Measurements from ENCODE around the gene GCM1. TPM values are rescaled to one million over a fixed set of nuclear protein-coding genes. Genes with fewer than 3 reads are reported as not detected.

The GCM1 gene
- total RNA-seq, 1 donor from 2014 or later, result not detected

DNA sequence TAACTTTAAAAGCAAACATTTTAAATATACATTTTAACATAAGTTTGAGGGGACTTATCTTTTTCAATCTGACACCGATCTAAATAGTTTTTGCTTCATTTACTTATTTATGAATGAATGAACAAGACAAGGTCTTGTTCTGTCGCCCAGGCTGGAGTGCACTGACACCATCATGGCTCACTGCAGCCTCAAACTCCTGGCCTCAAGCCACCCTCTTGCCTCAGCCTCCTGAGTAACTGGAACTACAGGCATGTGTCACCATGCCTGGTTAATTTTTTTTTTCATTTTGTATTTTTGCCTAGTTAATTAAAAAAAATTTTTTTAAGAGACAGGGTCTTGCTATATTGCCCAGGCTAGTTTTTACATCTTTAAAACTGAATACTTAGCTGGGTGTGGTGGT is 58.1 kb downstream of the GCM1 start:
- no peaks in the 10 kb centered on the region for H3K4me1 Mint-ChIP-seq (ENCODE audit: unreplicated experiment)
- H3K4me3 Mint-ChIP-seq (ENCODE audit: unreplicated experiment), result no peak overlapping the region
- TF ChIP-seq, protein P1, sequence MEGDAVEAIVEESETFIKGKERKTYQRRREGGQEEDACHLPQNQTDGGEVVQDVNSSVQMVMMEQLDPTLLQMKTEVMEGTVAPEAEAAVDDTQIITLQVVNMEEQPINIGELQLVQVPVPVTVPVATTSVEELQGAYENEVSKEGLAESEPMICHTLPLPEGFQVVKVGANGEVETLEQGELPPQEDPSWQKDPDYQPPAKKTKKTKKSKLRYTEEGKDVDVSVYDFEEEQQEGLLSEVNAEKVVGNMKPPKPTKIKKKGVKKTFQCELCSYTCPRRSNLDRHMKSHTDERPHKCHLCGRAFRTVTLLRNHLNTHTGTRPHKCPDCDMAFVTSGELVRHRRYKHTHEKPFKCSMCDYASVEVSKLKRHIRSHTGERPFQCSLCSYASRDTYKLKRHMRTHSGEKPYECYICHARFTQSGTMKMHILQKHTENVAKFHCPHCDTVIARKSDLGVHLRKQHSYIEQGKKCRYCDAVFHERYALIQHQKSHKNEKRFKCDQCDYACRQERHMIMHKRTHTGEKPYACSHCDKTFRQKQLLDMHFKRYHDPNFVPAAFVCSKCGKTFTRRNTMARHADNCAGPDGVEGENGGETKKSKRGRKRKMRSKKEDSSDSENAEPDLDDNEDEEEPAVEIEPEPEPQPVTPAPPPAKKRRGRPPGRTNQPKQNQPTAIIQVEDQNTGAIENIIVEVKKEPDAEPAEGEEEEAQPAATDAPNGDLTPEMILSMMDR (IDR thresholded peaks at IDR 0.05; ENCODE audit: unreplicated experiment), result no peak
- DNase-seq (ENCODE audit: low spot score), result no peak
- H3K9me3 Mint-ChIP-seq (ENCODE audit: unreplicated experiment), result no peaks in the 10 kb centered on the region
- H3K27me3 Mint-ChIP-seq (ENCODE audit: unreplicated experiment), result no peaks in the 10 kb centered on the region
- H3K27ac Mint-ChIP-seq (ENCODE audit: unreplicated experiment), result no peak overlapping the region
- H3K36me3 Mint-ChIP-seq (ENCODE audit: low read depth, unreplicated experiment), result peaks cover 18% of the 10 kb centered on the region

DNA sequence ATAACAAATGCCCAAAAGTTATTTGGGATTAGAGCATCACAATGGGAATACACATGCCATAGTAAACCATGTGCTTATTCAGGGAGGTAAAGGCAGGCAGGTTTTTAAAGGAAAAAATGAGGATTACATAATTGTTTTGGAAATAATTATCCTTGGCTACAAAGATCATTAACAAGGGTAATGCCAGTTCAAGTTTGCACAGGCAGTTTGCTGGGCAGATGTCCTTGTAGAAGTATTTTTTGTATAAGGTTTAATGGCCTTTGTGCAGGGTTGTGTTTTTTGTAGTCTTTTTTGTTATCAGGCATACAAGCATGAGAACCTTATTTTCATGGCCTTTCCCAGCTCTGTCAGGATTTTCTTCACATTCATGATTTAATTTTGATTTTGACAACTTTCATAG is 58.7 kb downstream of the GCM1 start:
- no peaks in the 10 kb centered on the region for H3K9me3 Mint-ChIP-seq (ENCODE audit: unreplicated experiment)
- H3K27ac Mint-ChIP-seq (ENCODE audit: unreplicated experiment), result no peak overlapping the region
- H3K4me3 Mint-ChIP-seq (ENCODE audit: unreplicated experiment), result no peak overlapping the region
- H3K27me3 Mint-ChIP-seq (ENCODE audit: unreplicated experiment), result no peaks in the 10 kb centered on the region
- no peak for DNase-seq (ENCODE audit: low spot score)
- H3K36me3 Mint-ChIP-seq (ENCODE audit: low read depth, unreplicated experiment), result peaks cover 18% of the 10 kb centered on the region
- no peaks in the 10 kb centered on the region for H3K4me1 Mint-ChIP-seq (ENCODE audit: unreplicated experiment)
- TF ChIP-seq, protein P1 (IDR thresholded peaks at IDR 0.05; ENCODE audit: unreplicated experiment), result no peak

DNA sequence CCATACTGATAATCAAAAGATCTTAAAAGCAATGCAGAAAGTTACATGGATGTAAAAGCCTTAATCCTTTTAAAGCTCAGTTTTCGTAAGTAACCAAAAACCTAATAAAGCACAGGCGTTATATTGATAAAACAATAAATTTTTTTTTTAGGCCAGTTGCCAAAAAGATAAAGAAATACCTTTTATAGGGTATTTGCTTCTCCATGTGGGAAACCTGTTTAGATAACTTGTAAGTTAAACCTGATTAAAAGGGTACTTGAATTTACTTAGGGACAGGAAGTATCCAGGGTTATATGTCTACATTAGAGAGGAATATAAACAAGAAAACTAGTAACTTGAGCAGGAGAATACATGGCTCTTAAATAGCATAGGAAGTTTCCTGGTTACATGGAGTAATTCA is 62.3 kb downstream of the GCM1 start:
- Mint-ChIP-seq H3K4me1 (ENCODE audit: unreplicated experiment) (no peaks in the 10 kb centered on the region), H3K27ac (ENCODE audit: unreplicated experiment) (no peak overlapping the region), H3K27me3 (ENCODE audit: unreplicated experiment) (no peaks in the 10 kb centered on the region), H3K4me3 (ENCODE audit: unreplicated experiment) (no peak overlapping the region), H3K9me3 (ENCODE audit: unreplicated experiment) (no peaks in the 10 kb centered on the region), H3K36me3 (ENCODE audit: low read depth, unreplicated experiment) (peaks cover 14% of the 10 kb centered on the region)
- DNase-seq (ENCODE audit: low spot score), result no peak
- TF ChIP-seq, protein P1 (IDR thresholded peaks at IDR 0.05; ENCODE audit: unreplicated experiment), result no peak

DNA sequence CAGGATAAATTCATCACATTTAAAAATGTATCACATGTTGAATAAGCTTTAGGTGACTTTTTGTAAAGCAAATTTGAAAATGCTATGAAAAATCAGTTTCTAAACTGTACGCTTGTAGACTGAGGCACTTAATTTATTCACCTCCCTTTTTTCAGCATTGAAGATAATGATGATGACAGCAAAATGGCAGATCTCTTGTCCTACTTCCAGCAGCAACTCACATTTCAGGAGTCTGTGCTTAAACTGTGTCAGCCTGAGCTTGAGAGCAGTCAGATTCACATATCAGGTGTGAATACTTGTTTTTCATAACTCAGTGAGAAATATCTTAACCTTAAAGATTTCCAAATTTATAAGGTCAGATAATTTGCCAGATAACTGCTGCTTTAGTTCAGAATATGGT is 67.8 kb downstream of the GCM1 start:
- Mint-ChIP-seq H3K4me1 (ENCODE audit: unreplicated experiment) (no peaks in the 10 kb centered on the region), H3K27ac (ENCODE audit: unreplicated experiment) (no peak overlapping the region), H3K27me3 (ENCODE audit: unreplicated experiment) (no peaks in the 10 kb centered on the region), H3K9me3 (ENCODE audit: unreplicated experiment) (no peaks in the 10 kb centered on the region), H3K36me3 (ENCODE audit: low read depth, unreplicated experiment) (peaks cover 9% of the 10 kb centered on the region), H3K4me3 (ENCODE audit: unreplicated experiment) (no peak overlapping the region)
- TF ChIP-seq, protein P1 (IDR thresholded peaks at IDR 0.05; ENCODE audit: unreplicated experiment), result no peak
- DNase-seq (ENCODE audit: low spot score), result no peak

Other genes starting within 250 kb of the GCM1 start
- gene GSTA3, start 239.1 kb downstream of the GCM1 start, total RNA-seq (ENCODE audit: unreplicated experiment), result not detected
- 16.2 TPM for gene GSTA4, start 153.6 kb downstream of the GCM1 start, total RNA-seq (ENCODE audit: unreplicated experiment)
- gene CILK1, start 87.0 kb downstream of the GCM1 start, total RNA-seq (ENCODE audit: unreplicated experiment), result 17.5 TPM
- gene FBXO9, start 83.4 kb downstream of the GCM1 start, total RNA-seq (ENCODE audit: unreplicated experiment), result 61.5 TPM
- gene ELOVL5, start 200.1 kb upstream of the GCM1 start, total RNA-seq (ENCODE audit: unreplicated experiment), result 163 TPM

All from endothelial cell (in vitro differentiated cells).